Activated CD4-positive, alpha-beta T cell treated with anti-CD3 and anti-CD28 coated beads, Interleukin-2, amount 50 U/mL, for 16 hours (primary cell): Measurements from ENCODE around the gene MAP3K14.
"Not testable (repeated sequence)": the region's sequence is repeated elsewhere in the genome, so short reads cannot be mapped to it uniquely, and the experiment has no call there.

Experiments used
- DNase-seq: peaks from one replicate; pipeline ENCODE4 v3.0.0-alpha.2; 2020

Gene MAP3K14

GRCh38 chr17:45316434-45317110 is at the start of gene MAP3K14:
MAP3K14 (minus strand) TSS chr17:45317020; CDS start chr17:45290745, 26,275 bp downstream.
- DNase-seq = peak; percentile 58

- no peak for DNase-seq
Observed at GRCh38 chr17:45366049-45366448, 49.2 kb upstream of the MAP3K14 start.

- DNase-seq = no peak
Observed at GRCh38 chr17:45364531-45365390, 47.9 kb upstream of the MAP3K14 start.

- no peak for DNase-seq
Observed at GRCh38 chr17:45363498-45363897, 46.7 kb upstream of the MAP3K14 start.

GRCh38 chr17:45361976-45362375 is 45.2 kb upstream of the MAP3K14 start:
- no peak for DNase-seq

- DNase-seq = no peak
Observed at GRCh38 chr17:45361451-45361850, 44.6 kb upstream of the MAP3K14 start.

GRCh38 chr17:45357364-45357997 is 40.7 kb upstream of the MAP3K14 start:
- no peak for DNase-seq

- no peak for DNase-seq
Observed at GRCh38 chr17:45355087-45355486, 38.3 kb upstream of the MAP3K14 start.

GRCh38 chr17:45353043-45353442 is 36.2 kb upstream of the MAP3K14 start:
- DNase-seq = peak; percentile 57

GRCh38 chr17:45351831-45352230 is 35.0 kb upstream of the MAP3K14 start:
- DNase-seq = no peak

- no peak for DNase-seq
Observed at GRCh38 chr17:45347444-45347843, 30.6 kb upstream of the MAP3K14 start.

GRCh38 chr17:45346216-45347015 is 29.6 kb upstream of the MAP3K14 start:
- DNase-seq = no peak

GRCh38 chr17:45345554-45346215 is 28.9 kb upstream of the MAP3K14 start:
- DNase-seq = no peak

GRCh38 chr17:45345246-45345553 is 28.4 kb upstream of the MAP3K14 start:
- DNase-seq = no peak

- not testable (repeated sequence) for DNase-seq
Observed at GRCh38 chr17:45343967-45344664, 27.3 kb upstream of the MAP3K14 start.

- no peak for DNase-seq
Observed at GRCh38 chr17:45342871-45343526, 26.2 kb upstream of the MAP3K14 start.

- DNase-seq = no peak
Observed at GRCh38 chr17:45342306-45342705, 25.5 kb upstream of the MAP3K14 start.

- no peak for DNase-seq
Observed at GRCh38 chr17:45341533-45342158, 24.8 kb upstream of the MAP3K14 start.

- no peak for DNase-seq
Observed at GRCh38 chr17:45339646-45340605, 23.1 kb upstream of the MAP3K14 start.
